Activated naive CD4-positive, alpha-beta T cell treated with anti-CD3 and anti-CD28 coated beads for 36 hours (primary cell): Measurements from ENCODE around the gene ZNF521. TPM values are rescaled to one million over a fixed set of nuclear protein-coding genes. Genes with fewer than 3 reads are reported as not detected.

Experiments used
- CTCF ChIA-PET: fragments of 350-600 bp; sonication (Branson Sonifier 250); formaldehyde crosslinking; loops from one replicate; lab custom pipeline; 2021; ENCODE audit warnings: antibody characterized with exemption; lab: Charles Lee
- DNase-seq: peaks from one replicate; pipeline ENCODE4 v3.0.0-alpha.2; 2020
- H3K27ac Mint-ChIP-seq: one replicate; pipeline ENCODE4 v1.8.0; 2021; ENCODE audit warnings: mild to moderate bottlenecking, mixed read lengths
- H3K27me3 Mint-ChIP-seq: one replicate; pipeline ENCODE4 v1.8.0; 2021; ENCODE audit warnings: low read depth, mixed read lengths
- H3K36me3 Mint-ChIP-seq: one replicate; pipeline ENCODE4 v1.8.0; 2021; ENCODE audit warnings: low read depth, mixed read lengths
- H3K4me1 Mint-ChIP-seq: one replicate; pipeline ENCODE4 v1.8.0; 2021; ENCODE audit warnings: low read depth, mixed read lengths
- H3K4me3 Mint-ChIP-seq: one replicate; pipeline ENCODE4 v1.8.0; 2021; ENCODE audit warnings: mild to moderate bottlenecking, moderate library complexity, mixed read lengths
- H3K9me3 Mint-ChIP-seq: one replicate; pipeline ENCODE4 v1.8.0; 2021; ENCODE audit warnings: mixed read lengths
- intact Hi-C: fragments of 100-400 bp; cut with micrococcal nuclease; formaldehyde crosslinking; loops from one replicate; pipeline ENCODE4 v1.15.1; 2023
- total RNA-seq, 2 experiments: library from RNA; stranded (reverse); gene quantifications; one replicate each; pipeline ENCODE4 v1.2.3, GENCODE V29; 2021

The ZNF521 gene
- total RNA-seq, 2 experiments from 2014 or later, result not detected

DNA sequence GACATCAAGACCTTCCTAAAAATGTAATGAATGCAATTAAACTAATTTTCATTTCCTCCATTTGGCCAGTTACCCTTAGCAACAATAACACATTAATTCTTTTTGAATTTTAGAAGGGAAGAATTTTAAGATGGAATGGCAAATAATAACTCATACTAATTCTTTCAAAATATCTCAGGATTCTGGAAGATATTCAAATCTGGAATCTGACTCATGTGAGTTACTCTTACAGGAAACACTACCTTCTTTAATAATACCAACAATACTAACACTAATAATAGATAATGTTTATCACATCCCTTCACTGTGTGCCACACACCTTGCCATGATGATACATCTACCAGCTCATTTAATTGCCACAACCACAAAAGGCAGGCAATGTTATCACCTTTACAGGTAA lies 46.4 kb downstream of the ZNF521 start:
- DNase-seq, result no peak

DNA sequence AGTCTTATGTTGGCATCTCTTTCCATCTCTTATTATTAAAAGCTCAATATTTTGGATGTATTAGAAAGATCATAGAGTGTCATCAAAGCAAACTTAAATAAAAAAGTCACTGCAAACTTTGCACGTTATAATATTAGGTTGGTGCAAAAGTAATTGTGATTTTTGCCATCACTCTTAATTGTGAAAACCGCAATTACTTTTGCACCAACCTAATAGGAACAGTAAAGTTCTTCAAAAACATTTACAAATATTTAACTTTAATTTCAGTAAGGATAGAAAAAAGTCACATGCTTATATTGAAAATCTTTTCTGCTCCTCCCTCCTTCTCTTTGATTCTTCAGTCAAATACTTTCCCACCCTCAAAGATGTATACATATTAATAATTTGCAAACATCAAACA lies 51.5 kb downstream of the ZNF521 start:
- Mint-ChIP-seq H3K27ac (no peak overlapping the region), H3K36me3 (no peaks in the 10 kb centered on the region), H3K27me3 (peaks cover 2% of the 10 kb centered on the region), H3K9me3 (no peaks in the 10 kb centered on the region), H3K4me1 (no peaks in the 10 kb centered on the region), H3K4me3 (no peak overlapping the region)
- CTCF ChIA-PET, result no interaction called here
- no peak for DNase-seq
- intact Hi-C loops, result no loop called here

More for the DNA sequence above, 46.4 kb downstream of the ZNF521 start:
- Mint-ChIP-seq H3K4me1 (no peaks in the 10 kb centered on the region), H3K36me3 (no peaks in the 10 kb centered on the region), H3K4me3 (no peak overlapping the region), H3K27ac (no peak overlapping the region), H3K27me3 (peaks cover 8% of the 10 kb centered on the region), H3K9me3 (no peaks in the 10 kb centered on the region)
- intact Hi-C loops, result no loop called here
- CTCF ChIA-PET, result no interaction called here

DNA sequence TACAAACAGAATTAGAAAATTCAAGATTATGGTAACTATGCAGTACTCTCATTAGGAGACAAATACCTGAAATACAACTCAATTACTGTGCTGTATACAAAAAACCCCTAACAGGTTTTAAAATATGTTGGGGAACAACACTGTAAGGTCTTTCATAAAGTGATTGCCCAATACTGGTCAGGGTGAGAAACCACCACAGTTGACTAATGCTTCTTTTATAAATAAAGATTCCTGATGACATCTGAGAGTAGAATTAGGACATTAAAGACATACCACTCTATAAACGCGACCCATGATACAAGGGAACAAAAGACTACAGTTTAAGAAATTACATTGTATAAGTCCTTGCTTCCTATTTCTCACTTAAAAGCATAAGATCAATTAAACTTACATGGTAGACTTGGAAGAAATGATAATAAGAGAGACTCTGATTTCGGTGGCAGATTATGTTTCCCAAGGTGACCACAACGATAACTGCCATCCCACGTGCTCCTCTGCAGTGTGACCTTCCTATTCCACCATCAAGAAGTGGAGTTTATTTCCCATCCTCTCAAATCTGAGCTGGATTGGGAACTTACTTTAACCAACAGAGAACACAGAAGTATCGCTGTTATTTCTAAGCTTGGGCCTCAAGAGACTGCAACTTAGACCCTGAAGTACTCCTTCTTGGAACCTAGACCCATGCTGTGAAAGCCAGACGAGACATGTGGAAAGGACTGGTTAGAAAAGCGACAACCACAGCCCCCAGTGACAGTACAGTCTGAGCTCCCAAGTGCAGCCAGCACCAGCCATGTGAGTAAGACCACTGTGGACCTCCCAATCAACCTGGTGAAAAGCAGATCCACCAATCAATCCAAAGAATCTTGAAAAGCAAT lies 52.3 kb downstream of the ZNF521 start:
- Mint-ChIP-seq H3K36me3 (no peaks in the 10 kb centered on the region), H3K27ac (no peak overlapping the region), H3K4me1 (no peaks in the 10 kb centered on the region), H3K27me3 (peaks cover 2% of the 10 kb centered on the region), H3K9me3 (no peaks in the 10 kb centered on the region), H3K4me3 (no peak overlapping the region)
- CTCF ChIA-PET, result no interaction called here
- DNase-seq, result no peak
- intact Hi-C loops, result no loop called here

DNA sequence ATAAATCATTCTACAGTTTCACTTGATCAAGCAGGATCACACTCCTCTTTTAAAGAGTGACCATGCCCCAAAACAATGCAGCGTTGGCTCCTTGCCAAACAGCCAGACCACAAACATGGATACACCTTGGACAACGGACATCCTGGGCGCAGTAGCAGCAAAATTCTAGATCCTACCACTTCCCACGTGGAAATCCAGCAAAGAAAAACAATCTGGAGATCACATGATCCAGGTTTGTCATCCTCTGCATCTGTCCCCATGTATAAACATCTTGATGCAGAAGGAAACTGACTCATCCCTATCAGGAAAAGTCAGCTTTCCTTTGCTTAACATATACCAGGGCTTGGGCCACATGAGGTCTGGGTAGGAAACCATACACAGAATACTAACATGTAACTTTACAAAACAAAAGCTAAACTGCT lies 53.1 kb downstream of the ZNF521 start:
- peaks cover 3% of the 10 kb centered on the region for H3K27me3 Mint-ChIP-seq
- H3K9me3 Mint-ChIP-seq, result no peaks in the 10 kb centered on the region
- H3K4me3 Mint-ChIP-seq, result no peak overlapping the region
- no peaks in the 10 kb centered on the region for H3K36me3 Mint-ChIP-seq
- no peak overlapping the region for H3K27ac Mint-ChIP-seq
- intact Hi-C loops, result no loop called here
- DNase-seq, result no peak
- H3K4me1 Mint-ChIP-seq, result no peaks in the 10 kb centered on the region
- CTCF ChIA-PET, result no interaction called here

DNA sequence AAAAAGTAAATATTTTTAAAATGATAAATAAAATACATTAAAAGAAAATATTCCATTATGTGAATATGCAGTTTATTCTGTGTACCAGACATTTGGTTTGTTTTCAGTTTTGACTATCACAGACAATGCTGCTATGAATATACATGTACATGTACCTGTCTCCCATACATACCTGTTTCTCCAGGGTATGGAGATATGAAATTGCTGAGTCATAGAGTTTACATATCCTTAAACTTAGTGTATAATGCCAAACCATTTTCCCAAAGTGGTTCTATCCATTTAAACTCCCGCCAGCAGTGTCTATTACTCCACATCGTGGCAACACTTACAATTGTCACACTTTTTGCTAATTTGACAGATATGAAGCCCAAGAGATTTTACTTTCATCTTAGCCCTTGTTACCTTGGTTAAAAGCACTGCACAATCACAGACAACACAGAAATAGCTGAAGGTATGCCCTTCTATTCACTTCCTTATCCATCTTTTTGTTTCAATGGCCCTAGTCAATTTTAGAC lies 56.3 kb downstream of the ZNF521 start:
- peaks cover 3% of the 10 kb centered on the region for H3K27me3 Mint-ChIP-seq
- DNase-seq, result no peak
- no peaks in the 10 kb centered on the region for H3K4me1 Mint-ChIP-seq
- no peaks in the 10 kb centered on the region for H3K36me3 Mint-ChIP-seq
- no peak overlapping the region for H3K4me3 Mint-ChIP-seq
- CTCF ChIA-PET, result no interaction called here
- intact Hi-C loops, result no loop called here
- H3K27ac Mint-ChIP-seq, result no peak overlapping the region
- no peaks in the 10 kb centered on the region for H3K9me3 Mint-ChIP-seq

DNA sequence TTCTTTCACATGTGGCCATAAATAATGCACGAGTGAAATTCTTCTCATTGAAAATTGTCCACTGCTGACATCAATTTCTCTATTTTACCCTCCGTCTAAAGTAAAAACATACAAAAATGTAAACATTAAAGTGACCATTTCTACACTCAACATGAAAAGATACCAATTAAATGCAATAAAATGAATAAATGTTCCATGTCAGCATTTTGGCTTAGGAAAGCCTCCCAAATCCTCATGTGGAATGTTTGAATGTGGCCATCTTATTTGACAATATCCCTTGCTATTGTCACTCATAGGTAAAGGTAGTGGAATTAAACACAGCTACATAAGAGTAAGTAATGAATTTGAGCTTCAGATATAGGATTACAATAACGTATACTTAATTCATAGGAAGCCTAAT lies 60.8 kb downstream of the ZNF521 start:
- no peaks in the 10 kb centered on the region for H3K9me3 Mint-ChIP-seq
- peaks cover 3% of the 10 kb centered on the region for H3K27me3 Mint-ChIP-seq
- H3K27ac Mint-ChIP-seq, result no peak overlapping the region
- CTCF ChIA-PET, result no interaction called here
- no peaks in the 10 kb centered on the region for H3K4me1 Mint-ChIP-seq
- DNase-seq, result no peak
- H3K36me3 Mint-ChIP-seq, result no peaks in the 10 kb centered on the region
- H3K4me3 Mint-ChIP-seq, result no peak overlapping the region
- intact Hi-C loops, result no loop called here

DNA sequence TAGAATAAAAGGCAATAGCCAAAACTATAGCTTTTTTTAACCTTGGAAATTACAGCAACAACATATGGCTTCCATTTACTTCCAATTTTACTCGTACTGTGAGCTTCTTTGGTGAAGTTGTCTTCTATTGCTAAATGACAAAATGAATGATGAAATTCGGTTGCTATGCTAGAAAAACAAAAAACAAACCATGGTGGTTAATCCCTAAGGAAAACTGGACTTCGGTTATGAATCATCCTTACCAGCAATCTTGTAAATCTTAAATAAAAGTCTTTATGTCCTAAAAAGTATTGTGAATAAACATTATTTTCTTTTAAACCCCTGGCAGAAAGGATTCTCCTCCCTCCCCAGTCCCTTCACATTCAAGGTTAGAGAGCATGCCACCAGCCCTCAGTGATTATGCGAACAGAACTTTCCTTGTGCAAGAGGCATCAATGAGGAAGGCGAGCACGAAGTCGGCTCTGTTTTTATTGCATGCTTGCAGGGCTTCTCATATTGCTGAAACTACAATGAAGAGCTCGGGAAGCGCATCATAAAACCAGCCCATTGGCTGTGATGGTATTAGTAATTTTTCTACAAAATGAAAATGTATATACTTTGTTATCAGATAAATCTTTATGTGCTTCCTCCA lies 62.9 kb downstream of the ZNF521 start:
- Mint-ChIP-seq H3K4me3 (no peak overlapping the region), H3K36me3 (no peaks in the 10 kb centered on the region), H3K27ac (no peak overlapping the region), H3K4me1 (no peaks in the 10 kb centered on the region), H3K9me3 (no peaks in the 10 kb centered on the region), H3K27me3 (peaks cover 1% of the 10 kb centered on the region)
- CTCF ChIA-PET, result no interaction called here
- intact Hi-C loops, result no loop called here
- no peak for DNase-seq

DNA sequence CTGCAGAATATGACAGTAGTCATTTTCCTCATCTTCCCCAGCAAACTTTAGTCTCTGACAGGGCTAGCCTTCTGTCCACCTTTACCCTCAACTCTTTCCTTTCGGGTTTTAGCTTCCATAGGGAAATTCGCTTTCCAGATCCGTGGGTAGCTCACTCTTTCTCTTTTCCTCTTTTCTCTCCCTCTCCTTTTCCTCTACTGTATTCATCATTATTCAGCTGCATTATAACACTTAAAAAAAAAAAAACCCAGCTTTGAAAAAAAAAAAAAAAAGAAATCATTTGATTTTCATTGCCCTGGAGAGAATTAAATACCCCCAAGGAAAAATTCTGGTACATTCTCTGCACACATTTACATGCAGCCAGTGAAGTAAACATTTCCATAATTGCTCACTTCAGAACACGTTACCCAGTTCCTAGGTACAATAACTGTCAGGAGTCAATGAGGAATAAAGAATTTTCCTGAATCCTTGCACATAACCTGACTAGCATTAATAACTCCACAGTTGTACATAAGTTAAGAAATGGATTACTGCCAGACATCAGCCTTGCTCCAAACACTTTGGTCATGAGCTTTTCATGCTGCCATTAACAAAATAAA lies 63.5 kb downstream of the ZNF521 start:
- H3K27ac Mint-ChIP-seq, result no peak overlapping the region
- H3K27me3 Mint-ChIP-seq, result no peaks in the 10 kb centered on the region
- DNase-seq, result no peak
- CTCF ChIA-PET, result no interaction called here
- intact Hi-C loops, result no loop called here
- no peak overlapping the region for H3K4me3 Mint-ChIP-seq
- no peaks in the 10 kb centered on the region for H3K4me1 Mint-ChIP-seq
- no peaks in the 10 kb centered on the region for H3K36me3 Mint-ChIP-seq
- no peaks in the 10 kb centered on the region for H3K9me3 Mint-ChIP-seq

DNA sequence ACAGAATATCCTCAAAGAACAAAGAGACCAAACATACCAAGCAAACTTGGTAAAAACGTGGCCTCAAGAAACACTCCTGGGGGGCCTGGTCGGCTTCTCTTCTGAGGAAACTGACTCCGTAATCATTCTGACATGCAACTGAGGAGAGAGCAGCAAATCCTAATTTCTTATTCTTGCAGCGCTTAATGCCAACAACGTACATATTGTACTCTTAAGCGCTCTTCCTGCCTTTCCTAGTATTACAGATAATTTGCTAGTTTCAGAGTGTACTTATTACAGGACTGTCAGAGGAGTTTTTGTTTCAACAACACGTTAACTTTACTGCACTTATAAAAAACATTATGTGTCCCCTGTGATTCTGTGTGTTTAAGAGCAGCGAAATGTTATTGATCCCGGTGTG lies 64.9 kb downstream of the ZNF521 start:
- Mint-ChIP-seq H3K27ac (no peak overlapping the region), H3K9me3 (no peaks in the 10 kb centered on the region), H3K36me3 (no peaks in the 10 kb centered on the region), H3K27me3 (peaks cover 4% of the 10 kb centered on the region), H3K4me3 (no peak overlapping the region), H3K4me1 (no peaks in the 10 kb centered on the region)
- CTCF ChIA-PET, result no interaction called here
- intact Hi-C loops, result no loop called here
- no peak for DNase-seq

DNA sequence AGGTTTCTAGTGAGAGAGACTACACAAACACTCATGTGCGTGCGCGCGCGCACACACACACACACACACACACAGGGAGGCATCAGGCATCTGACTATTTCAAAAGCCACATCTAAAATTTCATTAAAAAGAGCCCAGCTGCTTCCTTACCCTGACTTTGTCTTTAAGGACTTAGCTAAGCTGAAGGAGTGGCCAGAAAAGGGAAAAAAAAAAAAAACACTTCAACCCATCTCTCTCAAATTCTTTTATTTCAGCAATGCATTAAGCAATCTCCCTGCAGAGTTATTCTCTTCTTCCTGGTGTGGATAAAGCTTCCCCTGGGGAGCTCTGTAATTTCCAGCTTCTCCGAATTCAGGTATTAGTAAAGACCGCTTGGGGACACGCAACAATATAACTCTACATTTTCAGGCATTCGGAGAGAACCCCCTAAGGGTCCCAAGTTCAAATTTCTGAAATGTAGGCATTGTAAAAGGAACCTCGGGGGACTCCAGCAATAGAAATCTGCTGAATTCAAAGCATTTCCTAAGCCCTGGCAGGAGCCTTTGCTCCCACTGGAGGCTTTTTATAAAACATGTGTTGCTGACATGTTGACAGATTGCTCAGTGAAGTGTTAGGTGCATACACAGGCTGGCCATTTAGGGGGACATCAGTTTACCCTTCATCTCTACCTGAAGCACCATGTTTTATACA lies 67.0 kb downstream of the ZNF521 start:
- Mint-ChIP-seq H3K27ac (no peak overlapping the region), H3K27me3 (peaks cover 7% of the 10 kb centered on the region)
- CTCF ChIA-PET, result interaction anchor here (0.7 kb wide), 1 partner anchor 85 kb away, joined by 4 read pairs; no protein-coding TSS in a partner anchor

DNA sequence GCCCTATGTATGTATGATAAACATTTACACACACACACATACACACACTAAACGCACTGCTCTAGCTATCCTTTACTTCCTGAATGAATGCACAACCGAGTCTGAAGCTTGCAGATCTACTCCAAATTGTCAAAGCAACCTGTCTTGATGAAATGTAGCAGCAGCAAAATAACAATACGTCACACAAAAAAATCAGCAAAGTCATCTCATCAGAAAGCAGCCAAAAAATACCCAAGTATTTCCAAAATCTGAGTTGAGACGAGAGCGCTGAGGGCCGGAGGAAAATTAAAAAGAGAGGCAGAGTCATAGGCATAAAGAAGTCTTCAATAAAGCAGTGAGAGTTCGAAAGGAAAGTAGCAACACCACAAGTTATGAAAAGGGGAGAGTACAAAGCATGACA lies 67.7 kb downstream of the ZNF521 start:
- peaks cover 7% of the 10 kb centered on the region for H3K27me3 Mint-ChIP-seq
- intact Hi-C loops, result no loop called here
- no peaks in the 10 kb centered on the region for H3K36me3 Mint-ChIP-seq
- CTCF ChIA-PET, result no interaction called here
- H3K27ac Mint-ChIP-seq, result no peak overlapping the region
- H3K9me3 Mint-ChIP-seq, result no peaks in the 10 kb centered on the region
- H3K4me3 Mint-ChIP-seq, result no peak overlapping the region
- no peaks in the 10 kb centered on the region for H3K4me1 Mint-ChIP-seq
- DNase-seq, result no peak

More for the DNA sequence above, 67.0 kb downstream of the ZNF521 start:
- Mint-ChIP-seq H3K4me1 (no peaks in the 10 kb centered on the region), H3K4me3 (no peak overlapping the region), H3K36me3 (no peaks in the 10 kb centered on the region), H3K9me3 (no peaks in the 10 kb centered on the region)
- intact Hi-C loops, result no loop called here
- DNase-seq, result no peak

DNA sequence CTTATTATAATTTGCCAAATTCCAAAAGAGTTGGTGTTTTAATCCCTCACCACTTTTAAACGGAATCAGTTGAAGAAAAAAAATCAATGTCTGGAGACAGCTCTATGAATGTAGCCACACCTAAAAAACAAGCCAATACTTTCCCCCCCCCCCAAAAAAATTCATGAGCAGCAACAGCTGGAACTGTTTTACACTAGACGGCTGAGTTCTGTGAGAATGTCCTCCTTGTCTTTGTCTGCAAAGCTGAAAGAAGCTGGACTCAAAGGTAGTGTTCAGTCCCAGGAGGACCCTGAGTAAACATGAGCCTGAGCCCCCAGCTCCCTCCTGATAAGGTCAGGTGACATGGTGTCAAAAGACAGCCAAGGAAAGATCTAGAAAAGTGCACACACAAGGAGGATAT lies 68.2 kb downstream of the ZNF521 start:
- intact Hi-C loops, result no loop called here
- Mint-ChIP-seq H3K9me3 (no peaks in the 10 kb centered on the region), H3K27ac (no peak overlapping the region), H3K4me1 (no peaks in the 10 kb centered on the region), H3K27me3 (peaks cover 7% of the 10 kb centered on the region), H3K4me3 (no peak overlapping the region), H3K36me3 (no peaks in the 10 kb centered on the region)
- CTCF ChIA-PET, result no interaction called here
- no peak for DNase-seq
